NCI-H2081 (cell line): ENCODE measurements around the gene ZNF30.
A peak's percentile ranks its signal among the peaks of the same experiment; 100 is the strongest.
"Not testable (repeated sequence)": the region's sequence is repeated elsewhere in the genome, so short reads cannot be mapped to it uniquely, and the experiment has no call there.

Experiments used
- DNase-seq, 2 experiments: peaks; one replicate each; lab custom pipeline; 2025; lab: John Stamatoyannopoulos, UW

ZNF30 gene

GRCh38 chr19:34926685-34927375, at the start of gene ZNF30:
TSS of gene ZNF30 (plus strand) at chr19:34926903. CDS start at chr19:34929948, 3,045 bp downstream.
- peak; percentile 84 to 87 for DNase-seq

- no peak for DNase-seq
Measured at GRCh38 chr19:34879563-34879962, 47.1 kb upstream of the ZNF30 start.

- DNase-seq, result no peak
Measured at GRCh38 chr19:34880034-34880433, 46.7 kb upstream of the ZNF30 start.

DNA sequence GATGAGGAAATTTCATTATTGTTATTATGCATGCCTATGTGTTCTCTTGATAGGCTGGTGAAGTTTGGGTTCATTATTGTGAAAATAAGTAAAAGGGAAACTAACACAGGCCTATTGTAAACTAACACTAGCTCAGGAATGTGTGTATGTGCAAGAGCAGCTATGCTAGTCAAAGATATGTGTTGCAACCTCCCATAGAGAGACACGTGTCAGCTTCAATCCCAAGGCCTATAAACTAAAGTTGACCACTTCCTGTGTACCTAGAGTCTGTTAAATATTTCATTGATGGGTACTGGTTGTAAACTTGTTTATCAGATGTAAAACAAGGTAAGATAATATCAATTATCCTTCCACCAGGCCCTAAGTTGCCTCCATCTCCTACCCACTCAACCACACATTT, 44.7 kb upstream of the ZNF30 start:
- no peak for DNase-seq

- no peak for DNase-seq
Measured at GRCh38 chr19:34888091-34888490, 38.6 kb upstream of the ZNF30 start.

DNA sequence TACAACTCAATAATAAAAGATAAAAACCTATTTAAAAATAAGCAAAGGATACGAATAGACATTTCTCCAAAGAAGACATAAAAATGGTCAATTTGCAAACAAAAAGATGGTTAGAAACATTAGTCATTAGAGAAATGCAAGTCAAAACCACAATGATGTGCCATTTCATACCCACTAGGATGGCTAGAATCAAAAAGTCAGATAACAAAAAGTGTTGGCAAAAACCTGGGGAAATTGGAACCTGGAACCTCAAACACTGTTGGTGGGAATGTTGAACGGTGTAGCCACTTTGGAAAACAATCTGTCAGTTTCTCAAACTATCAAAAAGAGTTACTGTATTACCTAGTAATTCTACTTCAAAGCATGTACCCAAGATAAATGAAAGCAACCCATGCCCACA, 26.5 kb upstream of the ZNF30 start:
- DNase-seq, result no peak

DNA sequence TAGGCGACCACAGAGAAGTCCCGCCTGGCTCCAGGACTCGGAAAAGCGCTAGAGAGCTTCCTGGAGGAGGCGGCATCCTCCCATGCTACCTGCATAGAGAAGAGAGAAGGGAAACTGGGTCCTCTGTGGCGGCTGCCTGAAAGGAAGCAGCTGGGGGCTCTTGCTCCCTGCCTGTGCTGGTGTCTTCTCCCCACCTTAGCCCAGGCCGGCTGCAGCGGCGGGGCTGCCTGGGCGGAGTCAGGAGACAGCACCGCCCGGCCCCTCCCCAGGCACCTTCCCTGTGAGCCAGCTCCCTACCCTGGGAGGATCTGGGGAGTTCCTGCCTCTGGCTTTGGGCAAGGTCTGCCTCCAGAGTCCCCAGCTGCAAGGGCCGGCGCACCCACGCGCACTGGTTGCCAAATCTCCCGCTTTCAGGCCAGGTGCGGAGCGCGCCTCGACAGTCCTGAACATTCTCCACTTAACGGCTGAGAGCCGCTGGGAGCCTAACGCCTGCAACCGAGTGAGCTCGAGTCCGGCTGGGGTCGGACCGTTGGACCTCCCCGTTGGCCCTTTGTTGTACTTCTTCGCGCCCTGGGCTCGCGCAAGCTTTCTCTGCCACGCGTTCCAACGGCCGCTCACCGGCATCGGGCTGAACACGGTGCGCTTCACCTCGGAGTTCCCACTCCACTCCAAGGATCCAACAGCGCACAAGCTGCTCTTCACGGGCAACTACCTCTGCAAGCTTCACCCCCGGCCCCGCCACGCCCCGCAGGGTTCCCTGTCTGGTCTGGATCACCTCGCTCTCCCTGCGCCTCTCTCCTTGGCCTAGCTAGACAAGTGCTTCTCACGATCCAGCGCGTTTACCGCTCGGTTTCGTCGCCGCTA, 21.8 kb upstream of the ZNF30 start:
- DNase-seq, result no peak

GRCh38 chr19:34910770-34911169, 15.9 kb upstream of the ZNF30 start:
- no peak for DNase-seq

- DNase-seq, result not testable (repeated sequence)
Measured at GRCh38 chr19:34917144-34917543, 9.6 kb upstream of the ZNF30 start.

GRCh38 chr19:34918190-34918589, 8.5 kb upstream of the ZNF30 start:
- no peak for DNase-seq

GRCh38 chr19:34920090-34920786, 6.5 kb upstream of the ZNF30 start:
- not testable (repeated sequence) for DNase-seq

DNA sequence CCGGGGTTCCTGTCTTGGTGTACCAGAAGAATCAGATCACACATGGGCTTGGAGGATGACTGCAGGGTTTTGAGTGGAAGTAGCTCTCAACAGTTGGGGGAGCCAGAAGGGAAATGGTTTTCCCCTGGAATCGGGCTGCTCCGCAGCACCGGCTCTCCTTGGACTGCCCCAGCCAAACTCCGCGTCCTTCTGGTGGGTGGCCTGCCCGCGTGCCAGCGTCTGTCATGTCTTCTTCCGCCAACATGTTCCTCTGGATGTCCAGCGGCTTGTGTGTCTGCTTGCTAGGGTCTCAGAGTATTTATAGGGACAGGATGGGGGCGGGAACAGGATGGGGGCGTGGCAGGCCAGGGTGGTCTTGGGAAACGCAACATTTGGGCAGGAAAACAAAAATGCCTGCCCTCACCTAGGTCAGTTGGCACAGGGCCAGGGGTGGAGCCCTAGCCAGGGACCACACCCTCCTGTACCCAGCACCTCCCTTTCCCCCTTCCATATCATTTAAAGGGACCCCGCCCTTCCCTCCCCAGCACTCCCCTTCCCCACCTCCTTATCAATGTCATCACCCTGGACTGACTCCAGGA, 1.3 kb upstream of the ZNF30 start:
- DNase-seq, result no peak

DNA sequence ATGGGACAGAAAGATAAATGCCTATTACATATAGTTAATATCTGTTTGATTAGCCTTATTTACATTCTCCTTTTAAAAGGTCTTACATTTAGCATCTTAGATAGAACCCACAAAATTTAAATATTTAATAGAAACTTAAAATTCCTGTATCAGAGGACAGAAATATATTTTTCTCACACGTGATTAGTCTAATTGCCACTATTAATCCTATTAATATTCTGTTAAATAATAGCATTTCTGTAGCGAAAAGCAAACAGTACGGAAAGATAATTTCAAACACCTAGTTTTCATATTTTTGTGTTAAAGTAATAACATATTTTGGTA, 380 bp upstream of the ZNF30 start:
- no peak for DNase-seq

GRCh38 chr19:34932494-34932893, 5.8 kb downstream of the ZNF30 start:
- DNase-seq, result no peak

GRCh38 chr19:34936184-34936583, 9.5 kb downstream of the ZNF30 start:
- DNase-seq, result no peak

GRCh38 chr19:34938886-34939285, 12.2 kb downstream of the ZNF30 start:
- DNase-seq, result no peak

- no peak for DNase-seq
Measured at GRCh38 chr19:34943861-34944573, 17.3 kb downstream of the ZNF30 start.

DNA sequence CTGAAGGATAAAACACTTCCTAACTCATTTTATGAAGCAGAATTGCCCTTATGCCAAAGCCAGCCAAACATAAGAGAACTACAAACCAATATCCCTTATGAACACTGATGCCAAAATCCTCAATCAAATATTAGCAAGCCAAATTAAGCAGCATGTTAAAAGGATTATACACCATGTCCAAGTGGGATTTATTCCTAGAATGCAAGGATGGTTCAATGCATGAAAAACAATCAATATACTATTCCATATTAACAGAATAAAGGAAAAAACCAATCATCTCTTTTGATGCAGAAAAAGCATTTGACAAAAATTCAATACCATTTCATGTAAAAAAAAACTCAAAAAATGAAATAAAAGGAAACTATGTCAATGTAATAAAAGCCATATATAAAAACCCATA, 26.4 kb downstream of the ZNF30 start:
- DNase-seq, result no peak

DNA sequence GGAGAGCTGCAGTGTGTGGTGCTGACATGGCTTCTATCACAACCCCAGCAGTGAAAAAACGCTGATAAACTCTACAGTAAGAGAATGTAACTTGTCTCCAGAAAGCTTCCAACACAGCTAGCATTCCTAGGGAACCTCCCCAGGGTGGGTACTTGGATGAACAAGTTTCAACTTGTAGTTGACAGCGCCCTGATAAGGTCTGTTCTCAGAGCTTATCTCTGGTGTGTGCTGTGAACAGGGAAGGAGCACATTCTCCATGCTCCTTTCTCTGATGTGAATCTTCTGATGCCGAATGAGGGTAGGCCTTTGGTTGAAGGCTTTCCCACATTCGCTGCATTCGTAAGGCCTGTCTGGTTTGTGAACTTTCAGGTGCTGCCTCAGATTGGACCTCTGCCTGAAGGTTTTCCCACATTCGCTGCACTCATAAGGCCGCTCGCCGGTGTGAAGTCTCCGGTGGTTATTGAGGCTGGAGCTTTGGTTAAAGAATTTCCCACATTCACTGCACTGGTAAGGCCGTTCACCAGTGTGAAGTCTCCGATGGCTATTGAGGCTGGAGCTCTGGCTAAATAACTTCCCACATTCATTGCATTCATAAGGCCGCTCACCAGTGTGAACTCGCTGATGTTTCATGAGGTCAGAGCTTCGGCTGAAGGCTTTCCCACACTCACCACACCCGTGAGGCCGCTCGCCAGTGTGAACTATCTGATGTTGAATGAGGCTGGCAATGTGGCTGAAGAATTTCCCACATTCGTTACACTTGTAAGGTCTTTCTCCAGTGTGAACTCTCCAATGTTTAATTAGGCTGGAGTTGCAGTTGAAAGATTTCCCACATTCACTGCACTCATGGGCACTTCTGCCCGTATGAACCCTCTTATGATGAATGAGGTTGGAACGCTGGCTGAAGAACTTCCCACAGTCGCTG, 31.4 kb downstream of the ZNF30 start:
- no peak for DNase-seq

- no peak for DNase-seq
Measured at GRCh38 chr19:34959021-34959420, 32.3 kb downstream of the ZNF30 start.
